22Rv1 (cell line): Measurements from ENCODE around the gene AQP10.
"Not testable (repeated sequence)": the region's sequence is repeated elsewhere in the genome, so short reads cannot be mapped to it uniquely, and the experiment has no call there.

Source experiments
- H3K27ac ChIP-seq: fragments of 450-650 bp; 2 replicates; pipeline ENCODE4 v1.5.1; 2017
- CTCF ChIP-seq: fragments of 450-650 bp; IDR thresholded peaks from 2 replicates; pipeline ENCODE4 v1.5.1; 2017; ENCODE audit warnings: mild to moderate bottlenecking
- ZFX ChIP-seq: fragments of 450-650 bp; IDR thresholded peaks from 2 replicates; pipeline ENCODE4 v1.6.1; 2017; ENCODE audit warnings: antibody characterized with exemption, borderline replicate concordance

Gene AQP10

GRCh38 chr1:154316704-154317103, 4.2 kb upstream of the AQP10 start:
- TF ChIP-seq ZFX (no peak), CTCF (no peak)
- no peak overlapping the region for H3K27ac ChIP-seq

- no peak for TF ChIP-seq ZFX
- no peak for TF ChIP-seq CTCF
- H3K27ac ChIP-seq, result no peak overlapping the region
These were observed 2.5 kb upstream of the AQP10 start for GRCh38 chr1:154318386-154318785.

- not testable (repeated sequence) for H3K27ac ChIP-seq
These were observed 679 bp downstream of the AQP10 start for GRCh38 chr1:154321609-154321934.

- no peak for TF ChIP-seq ZFX
- TF ChIP-seq CTCF, result no peak
- no peak overlapping the region for H3K27ac ChIP-seq
These were observed 2.6 kb downstream of the AQP10 start for GRCh38 chr1:154323493-154323892.

- no peak for TF ChIP-seq CTCF
- TF ChIP-seq ZFX, result no peak
- H3K27ac ChIP-seq, result no peak overlapping the region
These were observed 3.3 kb downstream of the AQP10 start for GRCh38 chr1:154324241-154324640.

GRCh38 chr1:154324669-154325582, 4.0 kb downstream of the AQP10 start, which contains the start of gene ATP8B2:
TSS of gene ATP8B2 (plus strand) at chr1:154325525. CDS start at chr1:154328142, 2,617 bp downstream.
- peak within 1 kb of the TSS; percentile 82 for H3K27ac ChIP-seq

More at GRCh38 chr1:154324669-154325582, 4.0 kb downstream of the AQP10 start, which contains the start of gene ATP8B2:
- TF ChIP-seq CTCF (peak; percentile 100), ZFX (no peak)
